ENCODE data around the gene MRPL53.

- TF ChIP-seq CTCF (IDR thresholded peaks at IDR 0.05) (no peak), POLR2AphosphoS5 (IDR thresholded peaks at IDR 0.05) (no peak)
Observed at GRCh38 chr2:74486141-74486540, 13.7 kb upstream of the MRPL53 start.
